ENCODE results near the gene ABCC2. TPM values are rescaled to one million over a fixed set of nuclear protein-coding genes. Genes with fewer than 3 reads are reported as not detected.

The ABCC2 gene
- total and polyA plus RNA-seq, 2 experiments from 2014 or later, result 29.7 to 63.1 TPM

GRCh38 chr10:99761365-99761764 lies 21.1 kb upstream of the ABCC2 start:
- no peaks in the 10 kb centered on the region for H4K20me1 ChIP-seq (ENCODE audit: insufficient read depth, poor library complexity, severe bottlenecking)
- H3K9me2 ChIP-seq (replicated peaks; ENCODE audit: insufficient read depth), result no peaks in the 10 kb centered on the region
- H3K36me3 ChIP-seq (replicated peaks; ENCODE audit: insufficient read depth, low read depth), result no peaks in the 10 kb centered on the region
- no peak for DNase-seq (ENCODE audit: low spot score)
- no peak overlapping the region for H3K4me3 ChIP-seq
- H3K27ac ChIP-seq, result no peak overlapping the region
- no peaks in the 10 kb centered on the region for H3K9me3 ChIP-seq (ENCODE audit: low read depth)
- no peak overlapping the region for H3K4me2 ChIP-seq
- no peaks in the 10 kb centered on the region for H3K27me3 ChIP-seq
- H3K79me2 ChIP-seq, result no peaks in the 10 kb centered on the region
- no peaks in the 10 kb centered on the region for H3K4me1 ChIP-seq (ENCODE audit: insufficient read depth)
- H2AFZ ChIP-seq, result no peak overlapping the region
- no peak for TF ChIP-seq EZH2 (IDR thresholded peaks at IDR 0.05; ENCODE audit: borderline replicate concordance)
- no peak for TF ChIP-seq EZH2phosphoT487 (IDR thresholded peaks at IDR 0.05; ENCODE audit: low read depth, severe bottlenecking, unreplicated experiment)
- TF ChIP-seq, protein P1, sequence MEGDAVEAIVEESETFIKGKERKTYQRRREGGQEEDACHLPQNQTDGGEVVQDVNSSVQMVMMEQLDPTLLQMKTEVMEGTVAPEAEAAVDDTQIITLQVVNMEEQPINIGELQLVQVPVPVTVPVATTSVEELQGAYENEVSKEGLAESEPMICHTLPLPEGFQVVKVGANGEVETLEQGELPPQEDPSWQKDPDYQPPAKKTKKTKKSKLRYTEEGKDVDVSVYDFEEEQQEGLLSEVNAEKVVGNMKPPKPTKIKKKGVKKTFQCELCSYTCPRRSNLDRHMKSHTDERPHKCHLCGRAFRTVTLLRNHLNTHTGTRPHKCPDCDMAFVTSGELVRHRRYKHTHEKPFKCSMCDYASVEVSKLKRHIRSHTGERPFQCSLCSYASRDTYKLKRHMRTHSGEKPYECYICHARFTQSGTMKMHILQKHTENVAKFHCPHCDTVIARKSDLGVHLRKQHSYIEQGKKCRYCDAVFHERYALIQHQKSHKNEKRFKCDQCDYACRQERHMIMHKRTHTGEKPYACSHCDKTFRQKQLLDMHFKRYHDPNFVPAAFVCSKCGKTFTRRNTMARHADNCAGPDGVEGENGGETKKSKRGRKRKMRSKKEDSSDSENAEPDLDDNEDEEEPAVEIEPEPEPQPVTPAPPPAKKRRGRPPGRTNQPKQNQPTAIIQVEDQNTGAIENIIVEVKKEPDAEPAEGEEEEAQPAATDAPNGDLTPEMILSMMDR (IDR thresholded peaks at IDR 0.05; ENCODE audit: poor library complexity), result no peak

DNA sequence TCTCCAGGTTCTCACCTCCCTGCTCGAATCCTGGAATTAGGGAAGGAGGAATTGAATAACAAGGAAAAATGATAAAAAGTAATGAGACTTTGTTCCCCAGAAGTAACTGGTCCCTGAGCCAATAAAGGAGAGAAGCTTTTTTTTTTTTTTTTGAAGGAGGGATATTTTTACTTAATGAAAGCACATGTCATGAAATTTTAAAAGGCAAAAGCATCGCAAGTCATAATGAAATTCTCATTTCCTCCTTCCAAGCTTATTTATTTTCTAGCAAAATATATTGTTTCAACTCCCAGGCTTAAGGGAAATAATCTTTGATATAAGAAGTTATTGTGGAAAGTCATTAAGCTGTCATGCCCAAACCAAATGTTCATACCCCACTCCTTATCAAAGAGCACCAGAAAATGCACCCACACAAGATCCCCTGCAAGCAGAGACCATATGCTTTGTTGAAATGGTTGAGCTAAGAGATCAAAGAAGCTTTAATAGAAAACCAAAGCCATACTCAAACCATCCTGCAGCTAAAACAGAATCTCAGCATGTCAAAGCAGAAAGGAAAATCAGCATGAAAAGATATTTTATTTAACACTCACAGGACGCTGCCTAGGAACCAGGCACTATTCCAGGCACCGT lies 16.7 kb upstream of the ABCC2 start:
- Histone ChIP-seq H2AFZ (no peak overlapping the region), H3K4me2 (no peak overlapping the region), H3K4me3 (no peak overlapping the region), H3K9me2 (replicated peaks; ENCODE audit: insufficient read depth) (no peaks in the 10 kb centered on the region), H3K9me3 (ENCODE audit: low read depth) (no peaks in the 10 kb centered on the region), H3K36me3 (replicated peaks; ENCODE audit: insufficient read depth, low read depth) (no peaks in the 10 kb centered on the region), H3K27me3 (no peaks in the 10 kb centered on the region), H3K27ac (no peak overlapping the region), H3K79me2 (no peaks in the 10 kb centered on the region), H4K20me1 (ENCODE audit: insufficient read depth, poor library complexity, severe bottlenecking) (no peaks in the 10 kb centered on the region), H3K4me1 (ENCODE audit: insufficient read depth) (peaks cover 8% of the 10 kb centered on the region)
- DNase-seq (ENCODE audit: low spot score), result no peak
- TF ChIP-seq EZH2phosphoT487 (IDR thresholded peaks at IDR 0.05; ENCODE audit: low read depth, severe bottlenecking, unreplicated experiment) (no peak), EZH2 (IDR thresholded peaks at IDR 0.05; ENCODE audit: borderline replicate concordance) (no peak)
- TF ChIP-seq, protein P1 (IDR thresholded peaks at IDR 0.05; ENCODE audit: poor library complexity), result no peak
- 69% methylated on average over 4 of the region's 4 CpGs for WGBS (ENCODE audit: low lambda C conversion rate, missing lambda C conversion rate)

GRCh38 chr10:99766302-99766681 lies 16.1 kb upstream of the ABCC2 start:
- TF ChIP-seq EZH2phosphoT487 (IDR thresholded peaks at IDR 0.05; ENCODE audit: low read depth, severe bottlenecking, unreplicated experiment) (no peak), EZH2 (IDR thresholded peaks at IDR 0.05; ENCODE audit: borderline replicate concordance) (no peak)
- TF ChIP-seq, protein P1 (IDR thresholded peaks at IDR 0.05; ENCODE audit: poor library complexity), result no peak
- 78% methylated on average over 8 of the region's 8 CpGs for WGBS (ENCODE audit: low lambda C conversion rate, missing lambda C conversion rate)
- H3K4me1 ChIP-seq (ENCODE audit: insufficient read depth), result peaks cover 13% of the 10 kb centered on the region
- H3K9me3 ChIP-seq (ENCODE audit: low read depth), result no peaks in the 10 kb centered on the region
- H3K4me3 ChIP-seq, result no peak overlapping the region
- H3K4me2 ChIP-seq, result no peak overlapping the region
- no peaks in the 10 kb centered on the region for H3K27me3 ChIP-seq
- no peaks in the 10 kb centered on the region for H3K79me2 ChIP-seq
- DNase-seq (ENCODE audit: low spot score), result no peak
- no peaks in the 10 kb centered on the region for H4K20me1 ChIP-seq (ENCODE audit: insufficient read depth, poor library complexity, severe bottlenecking)
- H3K27ac ChIP-seq, result no peak overlapping the region
- no peaks in the 10 kb centered on the region for H3K9me2 ChIP-seq (replicated peaks; ENCODE audit: insufficient read depth)
- no peak overlapping the region for H2AFZ ChIP-seq
- H3K36me3 ChIP-seq (replicated peaks; ENCODE audit: insufficient read depth, low read depth), result no peaks in the 10 kb centered on the region
